A549 (cell line): ENCODE results near the gene DNAH1. TPM values are rescaled to one million over a fixed set of nuclear protein-coding genes. Genes with fewer than 3 reads are reported as not detected.

Source experiments
- ATAC-seq, 2 experiments: fragments of 200-7000 bp in 1 of 2; fragments of >200 bp in 1 of 2; cut with Nextera tagmentation in 1 of 2; cut with Tn5 transposase in 1 of 2; 3 replicates each; pipeline versions ENCODE4 v1.8.0 to v1.9.1; 2018 to 2020; ENCODE audit warnings: mild to moderate bottlenecking in 1 of 2, moderate library complexity in 1 of 2
- CTCF ChIA-PET: fragments of 300-600 bp; sonication (Branson Sonifier 250); formaldehyde crosslinking; extraction: SDS; loops from one replicate; lab custom pipeline; 2021; ENCODE audit warnings: antibody characterized with exemption, inconsistent platforms; lab: Yijun Ruan, JAX
- POLR2A ChIA-PET: fragments of 350-600 bp; formaldehyde crosslinking; extraction: SDS; loops from one replicate; lab custom pipeline; 2021; ENCODE audit warnings: antibody characterized with exemption, inconsistent platforms; lab: Yijun Ruan, JAX
- DNase-seq, 2 experiments: peaks; one replicate each; pipeline versions ENCODE4 v3.0.0 to v3.0.0-alpha.2; 2011 to 2016; ENCODE audit warnings: low read depth in 1 of 2, low spot score in 1 of 2
- FAIRE-seq: peaks from 2 replicates; lab custom pipeline; 2011; peaks lifted over from hg19 to GRCh38; lab: Jason Lieb, UNC
- H3K27ac ChIP-seq, 2 experiments: fragments of >200 bp; sonication (Bioruptor Twin); formaldehyde crosslinking; 3 replicates each; pipeline ENCODE4 v1.5.1; 2016 to 2017
- H3K4me1 ChIP-seq: fragments of >200 bp; sonication (Bioruptor Twin); formaldehyde crosslinking; 3 replicates; pipeline ENCODE4 v1.6.1; 2016
- H3K4me2 ChIP-seq: fragments of >200 bp; sonication (Bioruptor Twin); formaldehyde crosslinking; 3 replicates; pipeline ENCODE4 v1.6.1; 2016
- H3K4me3 ChIP-seq: fragments of >200 bp; sonication (Bioruptor Twin); formaldehyde crosslinking; 3 replicates; pipeline ENCODE4 v1.5.1; 2016
- H3K9me3 ChIP-seq: fragments of >200 bp; sonication (Bioruptor Twin); formaldehyde crosslinking; 3 replicates; pipeline ENCODE4 v1.6.1; 2016
- CBX8 ChIP-seq: fragments of 200-600 bp; sonication (generic); IDR thresholded peaks from 2 replicates; pipeline ENCODE4 v1.6.1; 2016
- FOSB ChIP-seq: fragments of 250-450 bp; sonication (Bioruptor Pico); IDR thresholded peaks from 2 replicates; pipeline ENCODE4 v1.5.0; 2020; ENCODE audit warnings: mild to moderate bottlenecking, moderate library complexity
- FOXS1 ChIP-seq: fragments of 250-450 bp; sonication (Bioruptor Pico); IDR thresholded peaks from 2 replicates; pipeline ENCODE4 v1.5.0; 2020; ENCODE audit warnings: mild to moderate bottlenecking, moderate library complexity
- HES2 ChIP-seq: fragments of >200 bp; sonication (Bioruptor Twin); formaldehyde crosslinking; IDR thresholded peaks from 2 replicates; pipeline ENCODE4 v1.6.1; 2016
- JUN ChIP-seq, 2 experiments: fragments of >200 bp; sonication (Bioruptor Twin); formaldehyde crosslinking; IDR thresholded peaks; 2 replicates in 1 of 2; 3 replicates in 1 of 2; pipeline ENCODE4 v1.6.1; 2016 to 2017
- MAZ ChIP-seq: fragments of 150-350 bp; IDR thresholded peaks from 2 replicates; pipeline ENCODE4 v1.6.1; 2014; ENCODE audit warnings: antibody characterized with exemption, low read depth, low read length, borderline replicate concordance
- NR3C1 ChIP-seq: fragments of >200 bp; sonication (Bioruptor Twin); formaldehyde crosslinking; IDR thresholded peaks from 3 replicates; pipeline ENCODE4 v1.6.1; 2017
- PBX3 ChIP-seq: IDR thresholded peaks from 2 replicates; pipeline ENCODE4 v1.6.1; 2012
- POLR2A ChIP-seq: IDR thresholded peaks from 2 replicates; pipeline ENCODE4 v1.6.1; 2012; ENCODE audit warnings: mild to moderate bottlenecking, low read length
- USF2 ChIP-seq: fragments of 450-650 bp; IDR thresholded peaks from 2 replicates; pipeline ENCODE4 v1.6.1; 2014; ENCODE audit warnings: antibody characterized with exemption
- WGBS: methylation state at CpG from one replicate; pipeline ENCODE4 v1.1.6; 2017; ENCODE audit errors: missing lambda C conversion rate; 5-methylcytosine and 5-hydroxymethylcytosine counted together
- polyA plus RNA-seq, 4 experiments: library from polyadenylated mRNA; depleted of rRNA in 3 of 4; stranded (reverse); fragments of >200 nt; fragmentation: RNase III in 1 of 4; extraction: RNeasy Plus Mini Kit Qiagen cat#74134 plus additional on column Dnase treatment in 1 of 4; gene quantifications; 2 replicates in 3 of 4; 3 replicates in 1 of 4; pipeline ENCODE4 v1.2.3, GENCODE V29; 2011 to 2017
- TF ChIP-seq, protein P1 (sequence below): fragments of 250-450 bp; sonication (Bioruptor Pico); IDR thresholded peaks from 2 replicates; pipeline ENCODE4 v1.5.0; 2021; ENCODE audit warnings: mild to moderate bottlenecking, moderate library complexity, borderline replicate concordance

Gene DNAH1
- polyA plus RNA-seq, 2 of the 4 experiments (the other 2 are of a cell fraction): 0.65 to 1.6 TPM

- no peak for DNase-seq
- no peak overlapping the region for H3K27ac ChIP-seq
- ChIA-PET CTCF (interaction anchor here (0.6 to 14.4 kb wide), 2 partner anchors 13 to 25 kb away, joined by 5 to 351 read pairs; no protein-coding TSS in a partner anchor), POLR2A (no interaction called here)
- no peak overlapping the region for H3K4me3 ChIP-seq
- no peak overlapping the region for H3K4me2 ChIP-seq
- H3K9me3 ChIP-seq: no peaks in the 10 kb centered on the region
- WGBS: 76% methylated on average over 12 of the region's 16 CpGs
- no peak for ATAC-seq
- TF ChIP-seq USF2: no peak
- TF ChIP-seq FOSB (CRISPR knock-in tag): no peak
- no peak for TF ChIP-seq CBX8
- no peaks in the 10 kb centered on the region for H3K4me1 ChIP-seq
- FAIRE-seq: no peak
Observed at GRCh38 chr3:52442409-52443267, 126.5 kb downstream of the DNAH1 start.

GRCh38 chr3:52443268-52443610, 127.1 kb downstream of the DNAH1 start:
- Histone ChIP-seq H3K4me1 (no peaks in the 10 kb centered on the region), H3K4me2 (no peak overlapping the region), H3K9me3 (no peaks in the 10 kb centered on the region), H3K27ac (no peak overlapping the region), H3K4me3 (no peak overlapping the region)
- DNase-seq (no peak), FAIRE-seq (no peak), ATAC-seq (no peak)
- ChIA-PET POLR2A (no interaction called here), CTCF (interaction anchor here (14.4 kb wide), 1 partner anchor 14 kb away, joined by 351 read pairs; no protein-coding TSS in a partner anchor)
- no peak for TF ChIP-seq JUN (IDR thresholded peaks at IDR 0.05)
- no peak for TF ChIP-seq FOXS1
- 89% methylated on average over 4 of the region's 8 CpGs for WGBS

DNA sequence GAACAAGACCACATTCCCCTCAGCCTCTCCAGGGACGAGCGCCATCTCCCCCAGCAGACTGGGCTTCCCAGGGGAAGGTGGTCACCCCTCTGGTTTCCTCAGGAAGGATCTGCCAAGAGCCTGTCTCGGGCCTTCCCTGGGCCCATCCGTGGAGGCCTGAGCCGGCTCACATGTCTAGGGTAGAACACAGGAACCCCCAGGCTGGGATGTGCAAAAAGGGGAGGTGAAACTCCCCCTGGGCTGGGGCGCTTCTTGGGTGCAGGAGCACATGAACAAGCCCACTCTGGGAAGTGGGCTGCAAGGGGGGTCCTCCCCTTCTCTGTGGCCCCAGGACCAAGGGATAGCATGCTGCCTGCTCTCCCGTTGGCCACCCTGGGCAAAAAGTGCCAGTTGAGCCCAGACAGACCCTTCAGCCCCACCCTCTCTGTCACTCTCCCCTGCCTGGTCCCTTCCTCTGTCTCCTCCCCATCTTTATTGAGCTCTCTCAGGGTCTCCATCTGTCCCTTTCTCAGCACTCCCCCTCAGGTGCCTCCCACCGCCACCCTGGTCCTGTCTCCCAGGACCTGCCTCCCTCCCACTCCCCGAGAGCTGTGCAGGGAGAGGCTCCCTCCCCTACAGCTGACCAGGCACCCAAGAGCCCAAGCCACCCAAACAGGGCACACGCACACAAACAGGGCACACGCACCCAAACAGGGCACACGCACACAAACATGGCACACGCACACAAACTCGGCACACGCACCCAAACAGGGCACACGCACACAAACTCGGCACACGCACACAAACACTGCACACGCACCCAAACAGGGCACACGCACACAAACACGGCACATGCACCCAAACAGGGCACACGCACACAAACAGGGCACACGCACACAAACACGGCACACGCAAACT, 127.9 kb downstream of the DNAH1 start:
- ATAC-seq: no peak
- TF ChIP-seq CBX8 (no peak), POLR2A (no peak), PBX3 (no peak), MAZ (no peak), HES2 (no peak), NR3C1 (no peak)
- TF ChIP-seq, protein P1, sequence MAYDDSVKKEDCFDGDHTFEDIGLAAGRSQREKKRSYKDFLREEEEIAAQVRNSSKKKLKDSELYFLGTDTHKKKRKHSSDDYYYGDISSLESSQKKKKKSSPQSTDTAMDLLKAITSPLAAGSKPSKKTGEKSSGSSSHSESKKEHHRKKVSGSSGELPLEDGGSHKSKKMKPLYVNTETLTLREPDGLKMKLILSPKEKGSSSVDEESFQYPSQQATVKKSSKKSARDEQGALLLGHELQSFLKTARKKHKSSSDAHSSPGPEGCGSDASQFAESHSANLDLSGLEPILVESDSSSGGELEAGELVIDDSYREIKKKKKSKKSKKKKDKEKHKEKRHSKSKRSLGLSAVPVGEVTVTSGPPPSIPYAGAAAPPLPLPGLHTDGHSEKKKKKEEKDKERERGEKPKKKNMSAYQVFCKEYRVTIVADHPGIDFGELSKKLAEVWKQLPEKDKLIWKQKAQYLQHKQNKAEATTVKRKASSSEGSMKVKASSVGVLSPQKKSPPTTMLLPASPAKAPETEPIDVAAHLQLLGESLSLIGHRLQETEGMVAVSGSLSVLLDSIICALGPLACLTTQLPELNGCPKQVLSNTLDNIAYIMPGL (CRISPR knock-in tag): no peak
- ChIA-PET CTCF (interaction anchor here (14.4 kb wide), 1 partner anchor 15 kb away, joined by 351 read pairs; no protein-coding TSS in a partner anchor), POLR2A (no interaction called here)
- Histone ChIP-seq H3K4me3 (no peak overlapping the region), H3K4me1 (no peaks in the 10 kb centered on the region), H3K4me2 (no peak overlapping the region), H3K9me3 (no peaks in the 10 kb centered on the region), H3K27ac (no peak overlapping the region)
- no peak for FAIRE-seq
- no peak for DNase-seq
- 87% methylated on average over 17 of the region's 25 CpGs for WGBS
